ENCODE data around the gene ATRX.
"Not testable (repeated sequence)": the region's sequence is repeated elsewhere in the genome, so short reads cannot be mapped to it uniquely, and the experiment has no call there.

- not testable (repeated sequence) for TF ChIP-seq EZH2 (IDR thresholded peaks at IDR 0.05); POLR2AphosphoS5 (IDR thresholded peaks at IDR 0.05; ENCODE audit: borderline replicate concordance, low read depth, low read length)
Measured at GRCh38 chrX:77821989-77822388, 36.0 kb upstream of the ATRX start.
